HG03342 (cell line): ENCODE data around the gene TK2.
"Not testable (repeated sequence)": the region's sequence is repeated elsewhere in the genome, so short reads cannot be mapped to it uniquely, and the experiment has no call there.

Source experiments
- ATAC-seq: cut with Tn5 transposase; IDR thresholded peaks from one replicate; pipeline ENCODE4 v1.9.1; 2021; ENCODE audit warnings: mild to moderate bottlenecking, moderate library complexity; ENCODE audit not compliant: unreplicated experiment

Gene TK2

DNA sequence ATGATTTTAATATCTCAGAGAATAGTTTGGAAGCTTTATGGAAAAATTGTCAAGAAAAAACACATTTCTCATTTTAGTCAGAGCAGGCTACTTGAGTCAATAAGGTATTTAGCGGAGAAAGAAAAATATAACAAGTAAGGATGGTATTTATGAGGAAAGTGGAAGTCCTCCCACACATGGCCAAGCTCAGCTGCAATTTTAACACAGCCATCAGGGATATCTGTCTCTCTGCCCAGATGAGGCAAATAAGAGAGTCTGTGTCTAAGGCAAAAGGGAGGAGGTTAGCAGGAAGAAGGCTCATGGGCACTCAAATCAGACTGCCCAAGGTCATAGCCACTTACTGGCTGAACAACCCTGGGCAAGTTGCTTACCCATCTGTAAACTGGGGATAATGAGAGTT is 24.2 kb upstream of the TK2 start:
- no peak for ATAC-seq

- no peak for ATAC-seq
Observed at GRCh38 chr16:66572356-66572755, 22.4 kb upstream of the TK2 start.

DNA sequence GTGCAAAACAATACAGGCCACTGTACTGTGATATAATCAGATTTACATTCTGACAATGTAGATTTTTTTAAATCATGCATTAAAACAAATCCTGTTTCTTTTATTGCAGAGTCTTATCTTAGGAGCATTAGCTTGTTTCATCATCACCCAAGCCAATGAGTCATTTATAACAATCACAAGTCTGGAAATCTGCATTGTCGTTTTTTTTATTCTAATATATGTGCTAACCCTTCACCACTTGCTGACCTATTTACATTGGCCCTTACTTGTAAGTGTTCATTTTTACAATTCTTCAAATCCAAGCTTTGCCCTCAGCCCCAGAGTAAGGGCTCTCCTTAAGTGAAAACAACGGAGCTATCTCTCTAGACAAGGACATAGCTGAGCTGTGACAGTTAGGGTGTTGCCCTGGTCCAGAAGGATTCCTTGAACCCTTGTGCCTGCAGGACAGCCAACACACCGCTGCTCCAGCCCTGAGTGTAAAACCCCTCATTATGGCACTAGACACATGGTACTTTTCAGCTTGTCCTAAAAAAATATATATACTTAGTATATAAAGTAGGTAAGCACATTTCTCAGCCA is 20.0 kb upstream of the TK2 start:
- ATAC-seq: no peak

DNA sequence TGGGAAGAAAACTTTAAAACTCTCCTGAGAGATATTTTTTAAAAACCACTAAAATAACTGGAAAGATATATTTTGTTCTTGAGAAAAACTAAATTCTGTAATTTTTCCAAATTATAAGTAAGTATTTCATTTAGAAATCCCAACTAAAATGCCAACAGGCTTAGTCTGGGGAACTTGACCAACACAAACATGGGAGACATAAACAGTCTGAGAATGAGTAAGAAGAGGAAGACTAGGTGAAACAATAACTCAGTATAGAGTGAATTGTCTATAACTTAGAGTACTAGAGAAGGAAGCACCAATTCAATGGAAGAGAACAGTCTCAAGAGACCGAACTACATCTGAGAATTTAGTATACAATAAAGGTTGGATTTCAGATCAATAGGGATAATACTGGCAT is 19.2 kb upstream of the TK2 start:
- ATAC-seq: no peak

DNA sequence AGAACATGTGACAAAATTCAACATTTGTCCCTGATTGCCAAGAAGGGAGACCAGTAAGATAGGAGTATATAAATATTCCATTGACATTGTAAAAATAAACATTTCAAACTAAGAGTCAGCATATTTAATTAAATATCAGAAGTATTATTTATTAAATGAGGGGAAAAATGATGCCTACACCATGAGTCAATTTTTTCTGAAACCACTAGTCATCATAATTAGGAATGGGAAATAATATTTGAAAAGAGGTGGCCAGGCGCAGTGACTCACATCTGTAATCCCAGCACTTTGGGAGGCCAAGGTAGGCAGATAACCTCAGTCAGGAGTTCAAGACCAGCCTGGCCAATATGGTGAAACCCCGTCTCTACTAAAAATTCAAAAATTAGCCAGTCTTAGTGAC is 18.4 kb upstream of the TK2 start:
- ATAC-seq: no peak

DNA sequence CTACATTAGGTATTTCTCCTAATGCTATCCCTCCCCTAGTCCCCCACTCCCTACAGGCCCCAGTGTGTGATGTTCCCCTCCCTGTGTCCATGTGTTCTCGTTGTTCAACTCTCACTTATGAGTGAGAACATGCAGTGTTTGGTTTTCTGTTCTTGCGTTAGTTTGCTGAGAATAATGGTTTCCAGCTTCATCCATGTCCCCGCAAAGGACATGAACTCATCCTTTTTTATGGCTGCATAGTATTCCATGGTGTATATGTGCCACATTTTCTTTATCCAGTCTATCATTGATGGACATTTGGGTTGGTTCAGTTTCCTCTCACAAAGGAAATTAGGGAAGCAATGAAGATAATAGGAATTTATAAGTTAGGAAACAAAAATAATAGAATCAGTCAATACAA is 17.3 kb upstream of the TK2 start:
- ATAC-seq: not testable (repeated sequence)

DNA sequence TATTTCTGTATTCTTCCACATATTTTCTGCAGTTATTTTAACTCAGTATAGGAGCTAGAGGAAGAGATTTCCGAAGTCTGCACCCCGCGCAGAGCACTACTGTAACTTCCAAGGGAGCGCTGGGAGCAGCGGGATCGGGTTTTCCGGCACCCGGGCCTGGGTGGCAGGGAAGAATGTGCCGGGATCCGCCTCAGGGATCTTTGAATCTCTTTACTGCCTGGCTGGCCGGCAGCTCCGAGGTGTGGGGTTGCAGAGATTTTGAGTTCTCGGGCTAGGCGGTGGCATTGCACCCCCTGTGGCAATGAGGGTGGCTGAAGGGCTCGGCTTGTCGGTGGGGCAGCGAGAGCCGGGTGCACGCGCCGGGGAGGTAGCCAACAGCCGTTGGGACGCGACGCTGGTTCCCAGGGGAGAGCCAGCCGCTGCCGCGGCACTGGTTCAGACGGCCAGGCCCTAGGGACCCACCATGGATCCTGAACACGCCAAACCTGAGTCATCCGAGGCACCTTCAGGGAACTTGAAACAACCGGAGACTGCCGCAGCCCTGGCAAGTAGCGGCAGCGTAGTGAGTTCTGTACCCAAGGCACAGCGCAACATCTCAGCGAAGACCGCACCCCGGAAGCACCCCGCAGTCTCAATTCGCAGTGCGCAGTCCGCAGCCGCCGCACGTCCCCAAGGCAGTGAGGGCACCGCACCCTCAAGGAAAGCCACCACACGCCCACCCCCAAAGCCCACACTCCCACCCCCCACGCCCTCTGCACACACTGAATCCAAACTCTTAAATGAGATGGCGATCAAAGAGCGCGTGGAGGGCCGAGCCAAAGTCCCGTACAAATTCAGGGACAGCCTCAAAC is 16.4 kb upstream of the TK2 start, which contains the start of gene CMTM1:
CMTM1 (plus strand) TSS at position 389 of the 851 bp plus-strand sequence; CDS start at position 464, 75 bp downstream.
- ATAC-seq: no peak

DNA sequence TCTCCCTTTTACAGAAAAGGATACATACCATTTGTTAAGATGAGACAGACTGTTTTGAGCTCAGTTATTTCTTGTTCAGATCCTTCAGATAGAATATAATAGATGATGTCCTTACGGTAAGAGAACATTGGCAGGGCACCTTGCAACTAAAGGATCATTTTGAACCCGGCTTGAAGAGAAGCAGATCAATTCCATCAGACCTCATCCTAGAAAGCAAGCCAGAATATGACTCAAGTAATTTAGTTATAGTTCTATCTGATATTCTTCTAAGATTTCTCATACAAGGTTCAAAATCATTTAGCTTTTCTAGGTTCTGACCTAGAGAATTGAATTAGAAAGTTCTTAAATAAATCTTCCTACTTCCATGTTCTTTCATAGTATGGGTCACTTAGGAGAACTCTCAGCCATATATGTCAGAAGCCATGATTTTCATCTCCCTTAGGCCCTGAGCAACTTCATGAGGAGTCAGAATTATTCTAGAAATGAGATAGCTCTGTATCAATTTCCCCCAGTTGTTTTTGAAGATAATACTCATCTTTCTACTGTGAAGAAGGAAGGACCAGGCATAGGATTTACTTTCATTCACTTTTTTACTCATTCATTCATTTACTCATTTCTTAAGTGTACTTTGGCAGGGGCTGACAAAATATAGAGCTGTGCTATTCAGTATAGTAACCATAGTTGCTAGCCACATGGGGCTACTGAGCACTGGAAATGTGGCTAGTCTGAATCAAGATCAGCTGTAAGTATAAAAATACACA is 13.8 kb upstream of the TK2 start:
- ATAC-seq: no peak

- no peak for ATAC-seq
Observed at GRCh38 chr16:66562986-66563385, 13.1 kb upstream of the TK2 start.

- no peak for ATAC-seq
Observed at GRCh38 chr16:66562409-66562808, 12.5 kb upstream of the TK2 start.

DNA sequence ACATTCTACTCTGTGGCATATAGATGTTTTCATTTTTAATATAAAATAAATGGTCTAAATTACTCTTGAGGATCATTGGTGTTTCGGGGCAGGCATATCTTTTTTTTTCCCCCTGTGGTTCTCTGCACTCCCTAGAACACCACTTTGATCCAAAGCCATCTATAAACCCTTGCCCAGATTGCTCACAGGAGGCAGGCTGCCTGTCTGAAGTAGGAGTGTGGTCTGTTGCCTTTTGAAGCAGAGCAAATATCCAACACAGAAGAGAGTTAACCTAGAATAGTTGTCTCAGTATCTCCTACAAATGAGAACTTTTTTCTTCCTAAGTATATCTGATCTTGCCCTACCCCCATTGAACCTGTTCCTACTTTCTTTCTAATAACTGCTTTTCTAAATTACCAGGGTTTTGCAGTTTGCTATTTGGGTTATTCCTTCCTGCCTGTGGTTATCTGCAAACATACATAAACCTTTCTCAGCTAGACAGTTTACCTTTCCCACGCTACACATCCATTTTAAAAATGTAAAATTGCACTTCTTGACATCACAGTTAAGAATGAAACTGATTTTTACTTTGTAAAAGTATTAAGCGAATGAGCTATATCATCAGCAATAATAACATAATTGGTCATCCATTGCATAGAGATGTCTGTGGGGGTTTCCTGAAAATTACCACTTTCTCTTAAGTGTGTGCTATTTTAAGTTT is 11.6 kb upstream of the TK2 start:
- ATAC-seq: no peak

DNA sequence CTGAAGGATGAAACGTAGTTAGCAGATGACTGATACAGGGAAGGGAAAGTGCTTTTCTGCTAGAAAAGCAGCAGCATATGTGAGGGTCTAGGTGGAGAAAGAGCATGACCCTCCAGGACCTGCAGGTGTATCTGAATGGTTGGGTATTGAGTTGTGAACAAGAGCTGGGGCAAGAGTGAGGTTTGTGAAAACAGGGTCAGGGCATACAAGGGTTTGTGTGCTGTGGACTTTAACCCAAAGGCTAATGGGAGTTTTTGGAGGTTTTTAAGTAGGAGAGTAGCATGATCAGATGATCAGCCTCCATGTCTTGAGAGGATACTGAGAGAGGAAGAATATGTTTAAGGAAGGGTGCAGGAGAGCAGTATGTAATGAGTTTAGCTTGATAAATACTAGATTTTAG is 10.2 kb upstream of the TK2 start:
- no peak for ATAC-seq

- ATAC-seq: no peak
Observed at GRCh38 chr16:66554495-66554894, 4.6 kb upstream of the TK2 start.

DNA sequence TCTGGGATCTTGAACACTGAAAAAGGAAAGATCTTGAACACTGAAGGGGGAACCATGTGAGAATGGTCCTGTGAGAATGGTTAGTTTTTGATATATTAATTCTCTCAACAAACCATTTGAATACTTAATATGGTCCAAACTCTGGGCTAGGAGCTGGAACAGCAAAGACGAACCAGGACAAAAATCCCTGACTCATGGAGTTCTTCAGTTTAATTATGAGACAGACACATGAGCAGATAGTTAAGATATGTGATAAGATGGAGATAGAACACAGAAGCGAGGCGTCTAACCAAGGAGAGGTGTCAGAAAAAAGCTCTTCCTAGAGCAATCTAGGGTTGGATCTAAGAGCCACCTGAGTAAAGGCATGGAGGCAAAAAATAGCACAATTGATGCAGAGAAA is 4.1 kb upstream of the TK2 start:
- ATAC-seq: no peak

DNA sequence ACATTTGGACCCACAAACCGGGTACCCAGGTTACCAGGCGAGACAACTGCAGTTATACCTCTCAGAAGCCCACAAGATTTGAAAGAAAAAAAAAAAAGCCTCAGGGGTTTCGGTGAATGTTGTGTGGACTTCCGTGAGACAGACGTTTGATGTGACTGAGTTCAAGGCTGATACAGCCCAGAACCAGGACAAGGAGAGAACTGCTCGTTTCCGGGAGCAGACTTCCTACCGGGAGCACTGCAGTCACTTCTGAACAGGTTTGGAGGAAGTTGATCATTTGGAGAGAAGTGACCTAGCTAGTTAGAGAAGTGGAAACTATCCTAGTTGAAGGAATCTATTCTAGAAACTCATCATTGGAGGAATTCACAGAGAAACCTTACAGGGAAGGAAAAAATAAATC is 3.3 kb upstream of the TK2 start:
- no peak for ATAC-seq

DNA sequence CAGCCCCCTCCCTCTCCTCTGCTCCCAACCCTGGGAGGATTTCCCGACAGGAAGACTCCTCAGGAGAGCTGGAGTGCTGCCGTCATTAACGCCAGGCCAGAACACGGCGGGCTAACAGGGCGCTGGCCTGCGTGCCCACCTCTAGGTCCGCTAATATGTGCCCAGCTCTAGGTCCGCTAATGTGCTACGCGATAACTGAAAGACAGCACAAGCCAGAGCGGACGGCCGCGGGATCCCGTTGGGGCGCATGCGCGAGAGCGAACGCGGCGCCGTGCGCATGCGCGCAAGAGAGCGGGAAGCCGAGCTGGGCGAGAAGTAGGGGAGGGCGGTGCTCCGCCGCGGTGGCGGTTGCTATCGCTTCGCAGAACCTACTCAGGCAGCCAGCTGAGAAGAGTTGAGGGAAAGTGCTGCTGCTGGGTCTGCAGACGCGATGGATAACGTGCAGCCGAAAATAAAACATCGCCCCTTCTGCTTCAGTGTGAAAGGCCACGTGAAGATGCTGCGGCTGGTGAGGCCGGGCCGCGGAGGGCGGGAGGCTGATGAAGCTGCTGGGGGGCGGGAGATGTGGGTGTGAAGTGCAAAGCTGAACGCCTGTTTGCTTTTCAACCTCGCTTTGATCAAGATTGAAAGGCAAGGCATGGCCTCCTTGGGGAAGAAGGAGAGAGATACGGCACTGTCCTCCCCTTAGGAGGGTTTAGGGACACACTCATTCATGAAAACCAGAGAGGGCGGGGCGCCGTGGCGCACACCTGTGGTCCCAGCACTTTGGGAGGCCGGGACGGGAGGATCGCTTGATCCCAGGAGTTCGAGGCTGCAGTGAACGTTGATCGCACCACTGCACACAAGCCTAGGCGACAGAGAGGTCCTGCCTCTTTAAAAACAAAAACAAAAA is 2.6 kb upstream of the TK2 start, which contains the start of gene CKLF:
CKLF (plus strand) TSS at position 291 of the 892 bp plus-strand sequence; CDS start at position 431, 140 bp downstream.
- peak; percentile 68 for ATAC-seq

- no peak for ATAC-seq
Observed at GRCh38 chr16:66551788-66552285, 1.9 kb upstream of the TK2 start.

DNA sequence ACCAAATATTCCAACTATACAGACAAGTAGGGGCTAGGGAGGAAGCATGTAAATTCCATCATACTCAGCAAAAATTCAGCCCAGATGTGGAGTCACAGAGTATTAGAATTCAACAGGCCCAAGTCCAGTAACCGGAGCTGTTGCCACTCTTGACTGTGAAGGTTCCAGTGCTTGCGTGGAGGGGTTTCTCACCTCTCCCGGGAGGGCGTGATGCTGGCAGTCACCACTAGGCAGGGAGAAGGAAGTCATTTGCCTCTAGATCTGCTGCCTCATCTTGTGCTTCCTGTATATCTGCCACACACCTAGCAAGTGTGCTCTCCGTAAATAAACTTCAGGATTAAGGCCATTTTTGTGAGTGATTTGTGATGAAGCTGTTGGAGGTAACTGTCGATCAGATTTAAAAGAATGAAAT is 1.4 kb upstream of the TK2 start:
- no peak for ATAC-seq

DNA sequence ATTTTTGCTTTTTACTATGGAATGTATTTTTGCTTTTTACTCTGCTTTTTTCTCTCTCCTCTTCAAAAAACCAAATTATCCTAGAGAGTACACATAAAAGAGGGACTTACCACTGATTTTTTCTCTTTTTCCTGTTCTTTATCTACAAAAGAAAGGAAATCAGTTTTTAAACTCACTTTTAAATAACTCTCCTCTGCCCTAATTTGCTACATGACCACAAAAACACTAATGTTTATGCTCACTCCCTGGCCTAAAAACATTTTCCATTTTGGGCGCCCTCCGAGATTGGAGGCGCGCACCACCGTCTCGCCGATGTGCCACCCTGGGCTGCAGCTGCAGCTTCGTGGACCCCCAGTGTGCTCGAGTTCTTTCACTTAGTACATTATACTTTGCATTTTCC is 1.1 kb downstream of the TK2 start:
- ATAC-seq: no peak

- no peak for ATAC-seq
Observed at GRCh38 chr16:66548068-66548467, 1.9 kb downstream of the TK2 start.
